Small intestine (tissue), 7 donors: ENCODE measurements around the gene LRRC8B. TPM values are rescaled to one million over a fixed set of nuclear protein-coding genes. Genes with fewer than 3 reads are reported as not detected.

ENCODE experiments used
- DNase-seq, 2 donors: peaks; one replicate each; pipeline versions ENCODE4 v3.0.0 to v3.0.0-alpha.2; 2013
- FAIRE-seq: peaks from 2 replicates; lab custom pipeline; 2012; peaks lifted over from hg19 to GRCh38; lab: Jason Lieb, UNC
- H3K27ac ChIP-seq, 3 donors: one replicate each; pipeline ENCODE4 v1.5.1; 2013; ENCODE audit warnings: low read length in 2 of 3, mild to moderate bottlenecking in 2 of 3, control low read depth in 1 of 3, inconsistent platforms in 1 of 3, low read depth in 1 of 3, moderate library complexity in 1 of 3
- H3K27me3 ChIP-seq, 3 donors: one replicate each; pipeline ENCODE4 v1.6.1; 2013; ENCODE audit warnings: low read length in 3 of 3, inconsistent platforms in 1 of 3; ENCODE audit not compliant: control insufficient read depth in 3 of 3, insufficient read depth in 3 of 3
- H3K36me3 ChIP-seq, 3 donors: one replicate each; pipeline ENCODE4 v1.6.1; 2013; ENCODE audit warnings: low read length in 3 of 3, inconsistent platforms in 1 of 3, low read depth in 1 of 3, mild to moderate bottlenecking in 1 of 3, moderate library complexity in 1 of 3; ENCODE audit not compliant: control insufficient read depth in 3 of 3, insufficient read depth in 2 of 3
- H3K4me1 ChIP-seq, 3 donors: one replicate each; pipeline ENCODE4 v1.6.1; 2013; ENCODE audit warnings: low read length in 2 of 3, inconsistent platforms in 1 of 3, low read depth in 1 of 3, mild to moderate bottlenecking in 1 of 3, moderate library complexity in 1 of 3; ENCODE audit not compliant: control insufficient read depth in 3 of 3, insufficient read depth in 2 of 3
- H3K4me3 ChIP-seq, 3 donors: one replicate each; pipeline ENCODE4 v1.5.1; 2013; ENCODE audit warnings: low read length in 3 of 3, control low read depth in 1 of 3, inconsistent platforms in 1 of 3, low read depth in 1 of 3, mild to moderate bottlenecking in 1 of 3, moderate library complexity in 1 of 3
- H3K9me3 ChIP-seq, 2 donors: one replicate each; pipeline ENCODE4 v1.6.1; 2013; ENCODE audit warnings: low read depth in 1 of 2, low read length in 1 of 2; ENCODE audit not compliant: control insufficient read depth in 2 of 2, insufficient read depth in 1 of 2
- WGBS, 3 donors: extraction: QIAGEN DNeasy Blood & Tissue Kit; methylation state at CpG; one replicate each; pipeline ENCODE4 v1.1.7; 2013; 5-methylcytosine and 5-hydroxymethylcytosine counted together
- polyA plus RNA-seq, 4 donors: library from polyadenylated mRNA; stranded (reverse) in 3 of 4; unstranded in 1 of 4; fragments of 200-250 nt in 3 of 4; fragments of 120-200 nt in 1 of 4; gene quantifications; one replicate each; pipeline versions ENCODE4 v1.2.1 to v1.2.3, GENCODE V29; 2013
- donor health status: healthy with polysubstance abuse.
- donor health status: control.
- donor health status: control.
- donor health status: Bipolar disorder and iron deficiency.
- donor health status: healthy.

The LRRC8B gene
- polyA plus RNA-seq, 4 donors = 1.6 to 8.4 (median 4.2) TPM

GRCh38 chr1:89637496-89637895 lies 112.9 kb downstream of the LRRC8B start:
- H3K36me3 ChIP-seq = no peaks in the 10 kb centered on the region
- no peak overlapping the region for H3K4me3 ChIP-seq
- H3K9me3 ChIP-seq = no peaks in the 10 kb centered on the region
- FAIRE-seq (no peak), DNase-seq (no peak)
- H3K4me1 ChIP-seq = peaks cover 0 to 9% (median 0%) of the 10 kb centered on the region in 3 donors
- peaks cover 0 to 14% (median 0%) of the 10 kb centered on the region in 3 donors for H3K27me3 ChIP-seq
- H3K27ac ChIP-seq = no peak overlapping the region

- H3K9me3 ChIP-seq = no peaks in the 10 kb centered on the region
- no peak overlapping the region for H3K27ac ChIP-seq
- DNase-seq (no peak), FAIRE-seq (no peak)
- no peak overlapping the region for H3K4me3 ChIP-seq
- H3K4me1 ChIP-seq = no peaks in the 10 kb centered on the region
- no peaks in the 10 kb centered on the region for H3K36me3 ChIP-seq
- no peaks in the 10 kb centered on the region for H3K27me3 ChIP-seq
Measured at GRCh38 chr1:89640440-89640839, 115.8 kb downstream of the LRRC8B start.

- DNase-seq = peak in 1 of 2 donors; percentile 9
- H3K27me3 ChIP-seq = no peaks in the 10 kb centered on the region
- WGBS, 3 donors = 64 to 73% (median 70%) methylated on average over 4 of the region's 4 CpGs
Measured at GRCh38 chr1:89641781-89642180, 117.2 kb downstream of the LRRC8B start.

GRCh38 chr1:89643577-89643976 lies 118.9 kb downstream of the LRRC8B start:
- no peaks in the 10 kb centered on the region for H3K27me3 ChIP-seq
- FAIRE-seq = peak; percentile 61
- 88 to 96% (median 96%) methylated on average over 2 of the region's 2 CpGs for WGBS, 3 donors
- no peak overlapping the region for H3K4me3 ChIP-seq
- H3K4me1 ChIP-seq = no peaks in the 10 kb centered on the region
- no peaks in the 10 kb centered on the region for H3K36me3 ChIP-seq
- H3K9me3 ChIP-seq = no peaks in the 10 kb centered on the region
- H3K27ac ChIP-seq = no peak overlapping the region
- no peak for DNase-seq

More at GRCh38 chr1:89641781-89642180, 117.2 kb downstream of the LRRC8B start:
- H3K4me3 ChIP-seq = no peak overlapping the region
- H3K9me3 ChIP-seq = no peaks in the 10 kb centered on the region
- no peaks in the 10 kb centered on the region for H3K36me3 ChIP-seq
- no peak for FAIRE-seq
- no peaks in the 10 kb centered on the region for H3K4me1 ChIP-seq
- no peak overlapping the region for H3K27ac ChIP-seq

GRCh38 chr1:89644119-89644814 lies 119.6 kb downstream of the LRRC8B start:
- Histone ChIP-seq H3K27ac (peak overlapping the region in 1 of 3 donors; percentile 30), H3K36me3 (no peaks in the 10 kb centered on the region), H3K27me3 (no peaks in the 10 kb centered on the region), H3K4me3 (no peak overlapping the region), H3K4me1 (no peaks in the 10 kb centered on the region), H3K9me3 (no peaks in the 10 kb centered on the region)
- DNase-seq = no peak
- no peak for FAIRE-seq
- WGBS, 3 donors = 73 to 85% (median 82%) methylated on average over 9 of the region's 9 CpGs

- 8 to 56% (median 53%) methylated on average over 1 of the region's 1 CpG for WGBS, 3 donors
- Histone ChIP-seq H3K27ac (no peak overlapping the region), H3K36me3 (no peaks in the 10 kb centered on the region), H3K4me1 (no peaks in the 10 kb centered on the region), H3K9me3 (no peaks in the 10 kb centered on the region), H3K27me3 (no peaks in the 10 kb centered on the region), H3K4me3 (no peak overlapping the region)
- FAIRE-seq (peak; percentile 10), DNase-seq (no peak)
Measured at GRCh38 chr1:89646259-89646658, 121.6 kb downstream of the LRRC8B start.

Other genes starting within 250 kb of the LRRC8B start
- gene GBP6, start 160.8 kb upstream of the LRRC8B start, polyA plus RNA-seq = under 1 TPM in 3 of 4 donors, not detected in 1; 0.03 to 0.27 (median 0.09) TPM
- gene LRRC8C, start 108.3 kb downstream of the LRRC8B start, polyA plus RNA-seq = 1 to 10 TPM in 2 of 4 donors, under 1 TPM in 2; 0.22 to 3.2 (median 1.5) TPM